PFSK-1 (cell line): Measurements from ENCODE around the gene SLC9A3.

Experiments used
- FOXP2 ChIP-seq: optimal IDR thresholded peaks from 2 replicates; pipeline ENCODE3; 2011; ENCODE audit warnings: borderline replicate concordance, control low read depth, inconsistent platforms; ENCODE audit not compliant: insufficient read depth; ENCODE audit errors: extremely low read length, extremely low read depth
- POLR2AphosphoS5 ChIP-seq: IDR thresholded peaks from 2 replicates; pipeline ENCODE4 v1.6.1; 2012; ENCODE audit warnings: low read depth, mild to moderate bottlenecking, control low read depth, low read length, moderate library complexity
- SIN3A ChIP-seq: IDR thresholded peaks from 2 replicates; pipeline ENCODE4 v1.6.1; 2012; ENCODE audit warnings: mild to moderate bottlenecking, low read length, moderate library complexity, borderline replicate concordance; ENCODE audit not compliant: insufficient read depth
- TAF1 ChIP-seq: IDR thresholded peaks from 2 replicates; pipeline ENCODE4 v1.6.1; 2012; ENCODE audit warnings: low read length, control low read depth, borderline replicate concordance; ENCODE audit not compliant: insufficient read depth
- TF ChIP-seq, protein P1 (sequence below), 2 experiments: IDR thresholded peaks; 2 replicates each; pipeline versions ENCODE4 v1.6.1 to v1.8.0; 2011 to 2012; ENCODE audit warnings: low read depth in 2 of 2, low read length in 2 of 2, control low read depth in 1 of 2, inconsistent platforms in 1 of 2, mild to moderate bottlenecking in 1 of 2, moderate library complexity in 1 of 2; ENCODE audit not compliant: insufficient read depth in 1 of 2

Gene SLC9A3

GRCh38 chr5:570886-571285 is 46.6 kb upstream of the SLC9A3 start:
- no peak for TF ChIP-seq TAF1
- TF ChIP-seq SIN3A, result no peak
- TF ChIP-seq, protein P1, sequence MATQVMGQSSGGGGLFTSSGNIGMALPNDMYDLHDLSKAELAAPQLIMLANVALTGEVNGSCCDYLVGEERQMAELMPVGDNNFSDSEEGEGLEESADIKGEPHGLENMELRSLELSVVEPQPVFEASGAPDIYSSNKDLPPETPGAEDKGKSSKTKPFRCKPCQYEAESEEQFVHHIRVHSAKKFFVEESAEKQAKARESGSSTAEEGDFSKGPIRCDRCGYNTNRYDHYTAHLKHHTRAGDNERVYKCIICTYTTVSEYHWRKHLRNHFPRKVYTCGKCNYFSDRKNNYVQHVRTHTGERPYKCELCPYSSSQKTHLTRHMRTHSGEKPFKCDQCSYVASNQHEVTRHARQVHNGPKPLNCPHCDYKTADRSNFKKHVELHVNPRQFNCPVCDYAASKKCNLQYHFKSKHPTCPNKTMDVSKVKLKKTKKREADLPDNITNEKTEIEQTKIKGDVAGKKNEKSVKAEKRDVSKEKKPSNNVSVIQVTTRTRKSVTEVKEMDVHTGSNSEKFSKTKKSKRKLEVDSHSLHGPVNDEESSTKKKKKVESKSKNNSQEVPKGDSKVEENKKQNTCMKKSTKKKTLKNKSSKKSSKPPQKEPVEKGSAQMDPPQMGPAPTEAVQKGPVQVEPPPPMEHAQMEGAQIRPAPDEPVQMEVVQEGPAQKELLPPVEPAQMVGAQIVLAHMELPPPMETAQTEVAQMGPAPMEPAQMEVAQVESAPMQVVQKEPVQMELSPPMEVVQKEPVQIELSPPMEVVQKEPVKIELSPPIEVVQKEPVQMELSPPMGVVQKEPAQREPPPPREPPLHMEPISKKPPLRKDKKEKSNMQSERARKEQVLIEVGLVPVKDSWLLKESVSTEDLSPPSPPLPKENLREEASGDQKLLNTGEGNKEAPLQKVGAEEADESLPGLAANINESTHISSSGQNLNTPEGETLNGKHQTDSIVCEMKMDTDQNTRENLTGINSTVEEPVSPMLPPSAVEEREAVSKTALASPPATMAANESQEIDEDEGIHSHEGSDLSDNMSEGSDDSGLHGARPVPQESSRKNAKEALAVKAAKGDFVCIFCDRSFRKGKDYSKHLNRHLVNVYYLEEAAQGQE (IDR thresholded peaks at IDR 0.05; ENCODE audit: insufficient read depth in 1 of 2, low read depth in 2 of 2, low read length in 2 of 2), result no peak
- TF ChIP-seq FOXP2, result no peak
- no peak for TF ChIP-seq POLR2AphosphoS5

GRCh38 chr5:570446-570845 is 46.2 kb upstream of the SLC9A3 start:
- TF ChIP-seq, protein P1 (IDR thresholded peaks at IDR 0.05; ENCODE audit: insufficient read depth in 1 of 2, low read depth in 2 of 2, low read length in 2 of 2), result no peak
- no peak for TF ChIP-seq TAF1
- TF ChIP-seq FOXP2, result no peak
- TF ChIP-seq POLR2AphosphoS5, result no peak
- TF ChIP-seq SIN3A, result no peak

DNA sequence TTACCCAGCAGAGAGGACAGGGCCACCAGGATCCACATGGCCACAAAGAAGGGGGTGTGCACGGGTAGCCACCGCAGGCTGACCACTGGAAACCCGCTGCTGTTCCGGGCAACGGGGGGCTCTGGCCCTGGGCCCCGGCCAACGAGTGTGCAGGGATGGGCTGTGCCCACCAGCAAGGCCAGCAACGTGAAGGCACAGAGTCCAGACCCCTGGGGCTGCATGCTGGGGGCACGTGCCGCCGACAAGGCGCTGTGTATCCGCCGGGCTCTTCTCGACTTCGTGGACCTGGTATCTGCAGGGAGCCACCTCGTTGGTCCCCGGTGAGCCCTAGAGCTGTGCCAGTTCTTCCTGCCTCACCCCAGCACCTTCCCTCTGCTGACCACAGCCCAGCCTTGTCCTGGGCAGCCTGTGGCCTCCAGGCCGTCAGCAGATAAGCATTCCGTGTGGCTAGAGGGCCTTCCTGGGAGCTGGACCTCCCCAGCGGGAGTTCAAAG is 45.7 kb upstream of the SLC9A3 start:
- TF ChIP-seq TAF1 (no peak), POLR2AphosphoS5 (no peak), FOXP2 (no peak), SIN3A (no peak)
- TF ChIP-seq, protein P1 (IDR thresholded peaks at IDR 0.05; ENCODE audit: insufficient read depth in 1 of 2, low read depth in 2 of 2, low read length in 2 of 2), result no peak

GRCh38 chr5:569358-569867 is 45.2 kb upstream of the SLC9A3 start:
- TF ChIP-seq POLR2AphosphoS5 (no peak), TAF1 (no peak), FOXP2 (no peak), SIN3A (no peak)
- TF ChIP-seq, protein P1 (IDR thresholded peaks at IDR 0.05; ENCODE audit: insufficient read depth in 1 of 2, low read depth in 2 of 2, low read length in 2 of 2), result no peak
